ENCODE results near the gene EPHA3. TPM values are rescaled to one million over a fixed set of nuclear protein-coding genes. Genes with fewer than 3 reads are reported as not detected.

The EPHA3 gene
- total RNA-seq, 2 donors from 2014 or later = 1.0 to 1.8 TPM

- intact Hi-C loops (cut with DNase I, micrococcal nuclease) = no loop called here
- DNase-seq (no peak), ATAC-seq (no peak)
Measured at GRCh38 chr3:89216016-89216739, 108.8 kb downstream of the EPHA3 start.

DNA sequence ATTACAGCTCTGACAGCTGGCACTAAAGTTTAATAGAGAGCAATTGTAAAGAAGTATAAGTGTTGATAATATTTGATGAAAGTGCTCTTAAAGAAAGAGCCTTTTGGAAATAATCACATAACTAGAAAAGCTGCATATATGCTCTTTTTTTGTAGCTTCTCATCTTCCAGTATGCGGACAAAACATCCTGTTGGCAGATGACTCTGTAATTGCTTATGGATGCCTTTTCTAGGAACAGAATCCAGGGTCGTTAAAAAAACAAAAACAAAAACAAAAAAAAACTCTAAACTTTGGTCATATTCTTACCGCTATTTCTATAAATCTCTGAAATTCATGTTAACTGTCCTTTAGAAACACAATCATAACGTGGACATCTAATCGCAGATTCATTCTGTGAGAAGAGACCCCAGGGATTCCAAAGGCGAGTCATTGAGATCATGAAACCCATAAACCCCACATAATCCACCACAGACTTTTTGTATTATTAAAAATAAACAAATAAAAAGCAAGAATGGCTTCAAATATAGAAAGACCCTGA lies 109.8 kb downstream of the EPHA3 start:
- DNase-seq = no peak
- no peak for ATAC-seq
- intact Hi-C loops (cut with DNase I, micrococcal nuclease) = no loop called here

- intact Hi-C loops (cut with DNase I, micrococcal nuclease) = no loop called here
- no peak for ATAC-seq
- DNase-seq = no peak
Measured at GRCh38 chr3:89221924-89222323, 114.5 kb downstream of the EPHA3 start.

DNA sequence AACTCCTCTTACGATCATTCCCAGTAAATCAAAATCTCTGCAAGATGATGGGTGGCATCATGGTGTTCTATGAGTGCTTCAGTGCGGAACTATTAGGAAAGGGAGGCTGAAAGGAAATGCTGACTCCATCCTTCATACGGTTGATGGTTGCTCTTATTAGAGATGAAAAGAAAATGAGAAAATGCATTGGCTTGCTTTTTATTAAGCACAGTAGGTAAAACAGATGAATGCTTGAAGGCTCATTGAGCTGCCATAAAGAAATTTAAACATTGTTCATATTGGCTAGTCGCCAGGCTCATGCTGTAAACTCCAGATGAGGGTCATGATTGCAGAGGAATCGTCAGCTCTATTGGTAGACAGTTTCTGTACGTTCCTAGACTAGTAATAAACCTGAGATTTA lies 115.8 kb downstream of the EPHA3 start:
- intact Hi-C loops (cut with DNase I, micrococcal nuclease) = no loop called here
- DNase-seq (no peak), ATAC-seq (no peak)

- intact Hi-C loops (cut with DNase I, micrococcal nuclease) = no loop called here
- DNase-seq = no peak
- no peak for ATAC-seq
Measured at GRCh38 chr3:89227218-89227617, 119.8 kb downstream of the EPHA3 start.

- ATAC-seq = no peak
- no peak for DNase-seq
- intact Hi-C loops (cut with DNase I, micrococcal nuclease) = no loop called here
Measured at GRCh38 chr3:89227634-89228033, 120.2 kb downstream of the EPHA3 start.

DNA sequence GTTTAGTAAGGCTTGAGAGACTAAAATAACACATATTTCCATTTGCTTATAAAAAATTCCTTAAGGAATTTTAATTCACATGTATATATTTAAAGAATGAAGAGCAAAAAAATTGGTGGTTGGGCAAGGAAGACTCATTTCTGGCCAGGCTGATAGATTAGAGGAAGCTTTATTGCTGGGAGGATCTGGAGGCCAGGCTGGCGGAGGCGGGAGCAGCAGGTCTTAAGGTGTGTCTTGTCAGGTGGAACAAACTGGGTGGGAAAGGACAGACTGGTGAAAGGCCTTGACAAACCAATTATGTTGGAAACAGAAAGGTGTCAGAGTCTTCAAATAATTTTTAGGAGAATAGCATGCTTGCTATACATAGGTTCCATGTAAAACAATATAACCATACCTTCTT lies 124.7 kb downstream of the EPHA3 start:
- DNase-seq = peak in 1 of 2 donors; percentile 4
- intact Hi-C loops (cut with DNase I, micrococcal nuclease) = no loop called here
- peak; percentile 52 for ATAC-seq

GRCh38 chr3:89234620-89235019 lies 127.2 kb downstream of the EPHA3 start:
- DNase-seq = no peak
- no peak for ATAC-seq
- intact Hi-C loops (cut with DNase I, micrococcal nuclease) = no loop called here

GRCh38 chr3:89238846-89239245 lies 131.4 kb downstream of the EPHA3 start:
- ATAC-seq = no peak
- intact Hi-C loops (cut with DNase I, micrococcal nuclease) = no loop called here
- no peak for DNase-seq

DNA sequence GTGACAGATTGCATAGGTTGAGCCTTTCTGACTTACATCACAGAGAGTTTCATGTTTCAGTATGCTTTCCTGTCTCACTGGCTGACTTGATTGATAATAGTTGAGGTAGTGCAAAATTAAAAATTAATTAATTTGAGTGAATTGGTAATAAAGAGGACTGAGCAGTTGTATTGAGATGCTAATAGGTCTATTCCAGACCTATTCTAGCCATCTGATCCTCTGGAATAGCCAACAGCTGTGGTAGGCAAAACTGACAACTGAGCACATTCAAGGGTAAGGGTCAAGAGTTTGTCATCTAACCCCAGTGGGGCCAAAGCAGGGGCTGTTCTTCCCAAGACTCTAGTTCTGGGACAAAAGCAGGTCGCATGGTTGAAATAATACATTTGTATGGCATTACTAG lies 132.4 kb downstream of the EPHA3 start:
- intact Hi-C loops (cut with DNase I, micrococcal nuclease) = no loop called here
- ATAC-seq (no peak), DNase-seq (no peak)

- ATAC-seq = no peak
- no peak for DNase-seq
- intact Hi-C loops (cut with DNase I, micrococcal nuclease) = no loop called here
Measured at GRCh38 chr3:89245612-89246011, 138.2 kb downstream of the EPHA3 start.

DNA sequence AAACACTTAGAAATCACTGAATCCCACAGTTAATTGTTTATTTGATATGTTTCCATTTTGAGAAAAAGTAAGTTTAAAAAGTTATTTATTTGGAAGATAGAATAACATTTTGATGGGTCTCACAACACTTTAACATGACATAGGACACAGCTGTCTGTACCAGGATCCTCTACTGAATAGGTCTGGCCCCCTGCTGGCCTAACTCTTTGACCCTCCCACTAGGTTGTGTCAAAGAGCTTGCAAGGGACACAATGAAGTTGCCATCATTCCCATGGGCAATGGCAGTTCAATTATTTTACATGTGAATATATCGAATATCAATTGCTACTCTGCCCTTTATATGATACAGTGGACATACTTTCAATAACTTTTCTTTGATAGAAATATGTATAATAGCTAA lies 138.9 kb downstream of the EPHA3 start:
- DNase-seq = no peak
- intact Hi-C loops (cut with DNase I, micrococcal nuclease) = no loop called here

GRCh38 chr3:89250742-89251141 lies 143.3 kb downstream of the EPHA3 start:
- ATAC-seq (no peak), DNase-seq (no peak)
- intact Hi-C loops (cut with DNase I, micrococcal nuclease) = no loop called here

More for the DNA sequence above, 138.9 kb downstream of the EPHA3 start:
- ATAC-seq = no peak

DNA sequence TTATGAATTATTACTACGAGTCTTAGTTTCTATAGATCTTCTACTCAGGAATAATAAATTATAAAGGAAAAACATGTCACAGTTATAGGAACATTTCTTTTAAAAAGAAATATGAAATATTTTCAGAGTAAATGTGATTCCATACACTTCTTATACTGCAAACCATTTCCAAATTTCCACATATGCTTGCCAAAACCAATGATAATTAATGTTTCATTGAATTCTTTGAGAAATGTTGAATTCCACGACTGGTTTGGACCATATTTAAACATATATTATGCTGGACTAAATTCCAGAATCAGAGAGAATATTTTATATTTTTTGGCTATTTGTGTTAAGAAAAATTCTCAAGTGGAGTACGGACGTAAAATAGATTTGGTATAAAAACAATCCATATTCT lies 144.6 kb downstream of the EPHA3 start:
- ATAC-seq (no peak), DNase-seq (no peak)
- intact Hi-C loops (cut with DNase I, micrococcal nuclease) = no loop called here

- intact Hi-C loops (cut with DNase I, micrococcal nuclease) = no loop called here
- DNase-seq (no peak), ATAC-seq (no peak)
Measured at GRCh38 chr3:89252860-89253259, 145.4 kb downstream of the EPHA3 start.

DNA sequence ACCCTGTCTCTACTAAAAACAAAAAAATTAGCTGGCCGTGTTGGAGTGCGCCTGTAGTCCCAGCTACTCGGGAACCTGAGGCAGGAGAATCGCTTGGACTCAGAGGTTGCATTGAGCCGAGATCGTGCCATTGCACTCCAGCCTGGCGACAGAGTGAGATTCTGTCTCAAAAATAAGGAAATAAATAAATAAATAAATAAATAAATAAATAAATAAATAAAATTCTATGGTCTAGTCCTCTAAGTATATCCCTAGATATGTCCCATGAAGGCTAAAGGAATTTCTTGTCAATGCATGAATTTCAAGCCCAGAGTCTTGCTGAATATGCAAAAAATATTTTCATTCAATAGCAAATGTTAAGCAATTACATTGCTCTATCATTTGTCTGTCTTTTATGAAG lies 149.0 kb downstream of the EPHA3 start:
- intact Hi-C loops (cut with DNase I, micrococcal nuclease) = no loop called here
- DNase-seq (no peak), ATAC-seq (no peak)

DNA sequence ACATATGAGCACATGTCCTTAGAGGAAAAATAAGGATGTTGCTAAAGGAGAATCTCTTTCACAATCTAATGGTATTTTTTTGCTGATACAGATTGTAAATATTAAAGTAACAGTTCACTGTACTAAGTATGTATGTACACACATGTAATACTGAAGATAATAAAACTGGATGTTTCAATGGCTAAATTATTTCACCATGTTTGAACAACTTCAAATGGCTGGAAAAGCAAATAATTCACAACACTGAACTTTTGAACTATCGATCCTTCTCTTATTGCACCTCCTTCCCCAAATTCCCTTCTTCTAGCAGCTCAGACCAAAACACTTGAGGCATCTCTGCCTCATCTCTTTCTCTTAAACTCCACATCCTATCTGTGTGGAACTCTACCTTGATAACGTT lies 149.5 kb downstream of the EPHA3 start:
- intact Hi-C loops (cut with DNase I, micrococcal nuclease) = no loop called here
- no peak for DNase-seq
- no peak for ATAC-seq

DNA sequence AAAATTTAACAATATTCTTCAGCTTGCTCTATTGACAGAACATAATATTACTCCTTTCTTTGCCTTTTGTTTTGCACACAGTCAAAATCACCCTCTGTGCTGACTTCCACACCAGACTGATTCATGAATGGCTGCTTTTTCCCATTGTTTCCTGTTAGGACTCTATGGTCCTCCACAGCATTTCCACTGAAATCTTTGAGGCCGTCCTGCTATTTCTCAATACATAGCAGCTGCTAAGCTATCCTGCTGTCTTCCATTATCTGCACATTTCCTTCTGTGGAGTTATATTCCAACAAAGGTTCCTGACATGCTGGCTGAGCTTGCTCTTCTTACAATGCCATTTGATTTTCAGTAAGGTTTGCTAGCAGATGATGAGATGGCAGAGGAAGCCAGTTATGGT lies 153.3 kb downstream of the EPHA3 start:
- no peak for ATAC-seq
- no peak for DNase-seq
- intact Hi-C loops (cut with DNase I, micrococcal nuclease) = no loop called here

DNA sequence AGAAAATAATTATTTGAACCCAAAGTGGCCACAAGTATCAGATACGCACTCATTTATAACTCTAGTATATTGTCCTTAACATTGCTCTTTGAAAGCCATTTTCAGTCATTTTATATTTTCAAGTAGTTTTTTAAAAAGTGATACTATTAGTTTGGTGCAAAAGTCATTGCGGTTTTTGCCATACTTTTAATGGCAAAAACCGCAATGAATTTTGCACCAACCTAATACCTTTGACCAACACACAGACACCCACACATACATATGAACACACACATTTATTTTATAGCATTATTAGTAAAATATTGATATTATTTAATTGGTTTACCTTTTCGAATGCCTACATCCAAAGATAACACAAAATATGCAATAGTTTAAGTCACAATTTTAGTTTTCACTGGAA lies 154.3 kb downstream of the EPHA3 start:
- DNase-seq (no peak), ATAC-seq (no peak)
- intact Hi-C loops (cut with DNase I, micrococcal nuclease) = no loop called here

DNA sequence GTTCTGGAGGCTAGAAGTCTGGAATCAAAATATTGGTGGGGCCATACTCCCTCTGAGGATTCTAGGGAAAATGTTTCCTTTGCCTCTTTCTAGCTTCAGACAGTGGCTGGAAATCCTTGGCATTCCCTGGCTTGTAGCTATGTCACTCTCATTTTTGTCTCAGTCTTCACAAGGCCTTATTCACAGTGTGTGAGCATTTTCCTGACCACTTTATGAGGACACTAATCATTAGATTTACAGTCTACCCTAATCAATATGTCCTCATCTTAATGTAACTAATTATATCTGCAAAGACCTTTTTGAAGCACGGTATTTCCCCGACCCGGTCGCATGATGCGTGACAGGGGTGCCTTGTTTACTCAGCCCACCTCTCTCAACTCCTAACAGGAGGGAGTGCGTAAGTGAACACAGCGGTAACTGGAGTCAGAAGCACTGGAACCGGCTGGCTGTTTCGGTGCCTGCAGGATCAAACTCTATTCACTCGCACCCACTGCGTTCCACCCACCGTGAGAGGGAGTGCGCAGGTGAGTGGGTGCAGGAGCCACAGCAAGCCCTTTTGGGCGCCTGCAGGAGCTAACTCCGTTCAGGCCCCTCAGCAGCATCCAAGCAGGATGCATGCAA lies 155.0 kb downstream of the EPHA3 start:
- DNase-seq (no peak), ATAC-seq (no peak)
- intact Hi-C loops (cut with DNase I, micrococcal nuclease) = no loop called here
